HG03196 (cell line): Measurements from ENCODE around the gene MMP25.

Experiments used
- ATAC-seq: cut with Tn5 transposase; IDR thresholded peaks from one replicate; pipeline ENCODE4 v1.9.1; 2021; ENCODE audit not compliant: unreplicated experiment

Gene MMP25

DNA sequence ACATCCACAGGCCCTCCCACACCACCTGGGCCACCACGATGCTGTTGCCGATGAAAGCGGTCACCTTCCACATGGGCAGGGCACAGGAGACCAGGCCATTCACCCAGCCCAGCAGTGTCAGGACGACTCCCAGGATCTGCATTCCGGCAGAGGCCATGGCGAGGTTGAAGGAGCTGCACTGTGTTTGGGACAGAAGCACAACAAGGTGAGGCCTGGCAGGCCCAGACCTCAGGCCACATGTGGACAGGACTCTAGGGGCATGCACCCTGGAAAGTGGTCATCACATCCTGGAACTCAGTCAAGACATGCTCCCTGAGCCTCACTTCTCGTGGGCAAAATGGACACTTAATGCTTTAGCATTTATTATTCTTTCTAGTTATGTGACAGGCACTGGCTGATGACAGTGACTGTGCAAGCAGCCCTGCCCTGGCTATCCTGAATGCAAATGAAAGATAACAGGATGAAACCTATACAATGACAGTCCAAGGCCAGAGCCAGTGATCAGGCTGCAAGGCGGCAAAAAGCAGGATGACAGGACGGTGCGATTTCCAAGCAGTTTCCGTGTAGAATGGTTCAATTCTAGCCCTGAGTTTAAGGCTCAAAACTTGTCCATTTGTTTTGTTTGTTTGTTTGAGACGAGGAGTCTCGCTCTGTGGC, 30.4 kb upstream of the MMP25 start:
- no peak for ATAC-seq

DNA sequence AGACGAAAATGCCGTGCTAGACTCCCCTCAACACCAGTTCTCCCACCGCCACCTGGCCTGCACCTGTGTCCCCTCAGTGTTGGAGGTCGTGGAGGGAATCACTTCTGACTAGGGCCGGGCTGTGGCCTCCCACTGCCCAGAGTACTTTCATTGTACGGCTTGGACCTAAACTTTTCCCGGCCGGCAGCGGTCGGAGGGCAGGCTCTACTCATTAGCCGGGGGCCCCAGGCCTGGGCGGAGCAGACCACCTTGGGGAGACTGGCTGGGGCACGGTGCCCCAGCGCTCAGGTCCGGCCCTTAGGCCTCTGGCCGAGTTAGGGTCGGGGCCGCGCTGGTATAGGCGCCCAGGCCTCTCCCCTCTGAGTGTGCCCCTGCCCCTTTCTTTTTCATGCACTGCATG, 29.0 kb upstream of the MMP25 start:
- no peak for ATAC-seq

DNA sequence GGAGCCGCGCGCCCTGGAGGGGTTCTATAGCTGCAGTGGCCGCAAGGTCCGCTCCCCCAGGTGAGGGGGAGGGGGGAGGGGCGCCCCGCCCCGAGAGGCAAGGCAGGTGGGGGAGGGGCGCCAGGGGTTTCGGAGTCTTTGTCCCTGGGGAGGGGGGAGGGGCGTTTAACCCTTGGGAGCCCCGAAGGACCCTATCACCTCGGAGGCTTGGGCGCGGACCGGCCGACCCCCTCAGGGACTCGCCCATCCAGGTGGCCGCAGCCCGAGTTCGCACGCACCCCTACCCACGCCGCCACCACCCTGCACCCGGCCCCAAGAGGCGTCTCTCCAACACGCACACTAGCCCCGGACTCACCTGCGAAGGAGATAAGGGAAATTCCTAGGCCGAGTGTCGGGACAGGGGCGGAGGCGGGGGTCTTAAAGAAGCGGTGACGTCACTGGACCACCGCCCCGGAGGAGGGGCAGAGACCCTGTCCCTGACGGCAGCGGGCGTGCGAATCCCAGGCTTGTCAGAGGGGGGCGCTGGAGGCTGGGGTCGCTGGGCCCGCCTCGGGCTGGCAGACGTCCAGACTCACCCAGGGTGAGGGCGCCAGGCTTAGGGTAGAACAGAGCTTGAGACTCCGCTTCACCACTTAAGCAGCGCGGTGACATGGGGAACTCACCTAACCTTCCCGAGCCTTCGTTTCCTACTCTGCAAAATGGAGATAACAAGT, 28.4 kb upstream of the MMP25 start, which contains the start of gene CLDN6:
CLDN6 (minus strand) TSS at position 390 of the 713 bp plus-strand sequence. CDS start 2,162 bp downstream, outside the sequence.
- no peak for ATAC-seq

DNA sequence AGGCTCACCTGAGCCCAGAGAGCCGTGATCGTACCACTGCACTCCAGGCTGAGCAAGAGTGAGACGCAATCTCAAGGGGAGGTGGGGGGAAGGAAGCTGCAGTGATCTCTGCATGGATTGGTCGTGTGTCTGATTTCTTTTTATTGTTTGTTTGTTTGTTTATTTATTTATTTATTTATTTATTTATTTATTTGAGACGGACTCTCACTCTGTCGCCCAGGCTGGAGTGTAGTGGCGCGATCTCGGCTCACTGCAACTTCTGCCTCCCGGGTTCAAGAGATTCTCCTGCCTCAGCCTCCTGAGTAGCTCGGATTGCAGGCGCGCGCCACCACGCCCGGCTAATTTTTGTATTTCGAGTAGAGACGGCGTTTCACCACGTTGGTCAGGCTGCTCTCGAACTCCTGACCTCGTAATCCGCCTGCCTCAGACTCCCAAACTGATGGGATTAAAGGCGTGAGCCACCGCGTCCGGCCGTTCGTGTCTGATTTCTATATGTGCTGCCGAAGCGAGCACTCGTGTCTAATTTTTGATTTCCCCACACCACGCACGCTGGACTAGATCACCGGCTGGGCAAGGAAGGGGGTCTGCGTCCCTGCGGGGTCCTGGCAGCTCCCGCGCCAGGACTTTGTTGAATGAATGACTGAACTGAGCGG, 26.6 kb upstream of the MMP25 start:
- no peak for ATAC-seq

DNA sequence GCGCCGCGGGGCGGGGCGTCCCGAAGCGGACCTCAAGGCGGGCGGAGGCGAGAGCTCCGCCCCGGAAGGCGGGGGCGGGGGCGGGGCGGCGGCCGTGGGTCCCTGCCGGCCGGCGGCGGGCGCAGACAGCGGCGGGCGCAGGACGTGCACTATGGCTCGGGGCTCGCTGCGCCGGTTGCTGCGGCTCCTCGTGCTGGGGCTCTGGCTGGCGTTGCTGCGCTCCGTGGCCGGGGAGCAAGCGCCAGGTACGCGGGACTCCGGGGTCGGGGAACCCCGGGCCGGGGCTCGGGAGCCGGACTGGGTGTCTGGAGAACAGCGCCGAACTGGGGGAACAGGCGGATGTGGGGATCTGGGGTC, 26.1 kb upstream of the MMP25 start, which contains the start of gene TNFRSF12A:
TNFRSF12A (plus strand) TSS at position 122 of the 357 bp plus-strand sequence; CDS start at position 152, 30 bp downstream.
- no peak for ATAC-seq

DNA sequence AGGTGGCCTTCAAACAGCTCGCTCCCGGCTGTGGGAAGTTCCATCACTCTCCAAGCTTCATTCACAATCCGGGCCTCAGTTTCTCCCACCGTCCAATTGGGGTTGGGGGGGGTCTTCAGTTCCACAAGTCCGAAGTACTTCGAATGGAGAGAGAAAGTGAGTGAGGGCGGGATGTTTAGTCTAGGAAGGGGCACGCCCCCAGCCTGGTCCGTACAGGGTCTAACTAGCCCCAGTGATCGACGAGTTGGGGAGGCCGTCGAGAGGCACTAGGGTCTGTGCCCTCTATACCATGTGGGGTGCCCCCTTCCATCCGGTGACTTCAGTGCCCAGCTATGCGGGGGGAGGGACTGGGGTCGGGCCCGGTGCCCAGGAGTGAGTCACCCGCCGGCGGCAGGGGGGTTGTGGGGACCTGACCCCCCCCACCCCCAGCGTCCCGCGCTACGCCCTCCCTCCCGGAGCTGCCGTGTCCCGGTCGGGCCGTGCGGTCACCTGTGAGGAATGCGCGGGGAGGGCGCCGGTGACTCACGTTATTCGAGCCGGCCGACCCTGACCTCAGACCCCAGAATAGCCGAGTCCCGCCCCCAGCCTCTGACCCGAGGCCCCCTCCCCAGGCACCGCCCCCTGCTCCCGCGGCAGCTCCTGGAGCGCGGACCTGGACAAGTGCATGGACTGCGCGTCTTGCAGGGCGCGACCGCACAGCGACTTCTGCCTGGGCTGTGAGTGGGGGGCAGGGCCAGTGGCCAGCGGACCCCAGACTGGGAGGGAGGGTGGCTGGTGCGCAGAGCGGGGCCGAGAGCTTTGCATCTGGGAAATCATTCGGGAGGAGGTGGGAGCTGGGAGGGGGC, 25.5 kb upstream of the MMP25 start:
- no peak for ATAC-seq

DNA sequence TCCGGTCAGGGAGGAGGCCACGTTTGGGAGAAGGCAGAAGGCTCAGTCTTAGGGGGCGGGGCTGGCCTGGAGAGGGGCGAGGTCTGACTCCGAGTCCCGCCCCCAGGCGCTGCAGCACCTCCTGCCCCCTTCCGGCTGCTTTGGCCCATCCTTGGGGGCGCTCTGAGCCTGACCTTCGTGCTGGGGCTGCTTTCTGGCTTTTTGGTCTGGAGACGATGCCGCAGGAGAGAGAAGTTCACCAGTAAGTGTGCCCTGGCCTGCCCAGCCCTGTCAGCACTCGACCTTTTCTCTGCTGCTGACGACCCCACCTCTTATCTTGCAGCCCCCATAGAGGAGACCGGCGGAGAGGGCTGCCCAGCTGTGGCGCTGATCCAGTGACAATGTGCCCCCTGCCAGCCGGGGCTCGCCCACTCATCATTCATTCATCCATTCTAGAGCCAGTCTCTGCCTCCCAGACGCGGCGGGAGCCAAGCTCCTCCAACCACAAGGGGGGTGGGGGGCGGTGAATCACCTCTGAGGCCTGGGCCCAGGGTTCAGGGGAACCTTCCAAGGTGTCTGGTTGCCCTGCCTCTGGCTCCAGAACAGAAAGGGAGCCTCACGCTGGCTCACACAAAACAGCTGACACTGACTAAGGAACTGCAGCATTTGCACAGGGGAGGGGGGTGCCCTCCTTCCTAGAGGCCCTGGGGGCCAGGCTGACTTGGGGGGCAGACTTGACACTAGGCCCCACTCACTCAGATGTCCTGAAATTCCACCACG, 24.7 kb upstream of the MMP25 start:
- no peak for ATAC-seq

DNA sequence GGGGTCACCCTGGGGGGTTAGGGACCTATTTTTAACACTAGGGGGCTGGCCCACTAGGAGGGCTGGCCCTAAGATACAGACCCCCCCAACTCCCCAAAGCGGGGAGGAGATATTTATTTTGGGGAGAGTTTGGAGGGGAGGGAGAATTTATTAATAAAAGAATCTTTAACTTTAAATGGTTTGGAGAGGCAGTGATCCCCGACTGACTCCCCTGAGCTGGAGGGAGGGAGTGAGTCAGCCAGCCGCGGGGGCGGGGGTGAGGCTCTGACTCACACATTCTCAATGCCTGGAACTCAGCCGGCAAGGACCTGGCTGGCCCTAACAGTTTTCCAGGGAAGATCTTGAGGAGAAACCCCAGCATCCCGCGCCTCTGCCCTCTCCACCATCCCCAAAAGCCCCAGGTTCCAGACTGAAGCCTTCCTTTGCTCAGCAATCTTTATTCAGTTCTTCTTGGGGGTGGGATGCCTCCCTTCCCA, 24.1 kb upstream of the MMP25 start:
- ATAC-seq = no peak

DNA sequence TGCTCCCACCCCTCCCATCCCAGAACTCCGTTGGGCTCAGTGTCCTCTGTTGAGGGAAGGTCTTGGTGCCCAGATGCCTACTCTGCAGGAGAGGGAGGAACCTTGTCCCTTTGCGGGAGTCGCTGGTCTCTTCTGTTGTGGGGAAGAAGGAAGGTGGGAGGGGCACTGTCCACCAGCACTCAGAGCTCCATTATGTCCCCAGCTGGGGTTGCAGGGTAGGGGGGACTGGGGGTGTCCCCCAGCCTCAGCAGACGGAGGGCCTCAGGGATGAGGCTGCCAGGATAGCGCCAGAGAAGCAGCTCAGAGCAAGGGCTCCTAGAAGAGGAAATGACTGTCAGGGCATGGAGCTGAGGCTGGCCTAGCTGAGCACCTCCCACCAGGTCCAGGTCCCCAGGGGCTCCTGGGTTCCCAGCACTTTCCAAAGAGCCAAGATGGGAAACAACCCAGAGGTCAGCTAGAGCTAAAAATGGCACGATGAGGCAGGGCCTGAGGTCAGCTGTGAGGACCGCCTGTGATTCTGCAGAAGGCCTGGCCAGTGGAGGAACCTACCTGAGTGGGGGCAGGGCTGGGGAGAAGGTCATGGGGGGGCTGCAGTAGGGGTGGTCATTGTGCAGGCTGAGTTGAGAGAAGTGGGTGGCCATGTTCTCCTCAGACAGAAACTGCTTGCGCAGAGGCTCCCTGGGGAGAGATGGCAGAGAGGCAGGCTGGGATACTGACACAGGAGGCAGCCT, 23.5 kb upstream of the MMP25 start:
- ATAC-seq = no peak

DNA sequence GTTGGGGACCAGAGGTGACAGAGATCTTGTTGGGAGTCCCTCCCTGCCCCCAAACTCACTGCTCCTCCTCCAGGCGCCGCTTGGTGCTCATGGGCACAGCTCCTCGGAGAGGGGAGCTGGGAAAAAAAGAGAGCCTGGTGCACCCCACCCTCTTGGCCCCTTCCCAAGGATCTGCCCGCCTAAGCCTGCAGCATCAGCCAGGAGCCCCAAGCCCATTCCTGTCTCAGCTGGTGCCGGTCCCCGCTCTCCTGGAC, 23.0 kb upstream of the MMP25 start:
- peak; percentile 2 for ATAC-seq

DNA sequence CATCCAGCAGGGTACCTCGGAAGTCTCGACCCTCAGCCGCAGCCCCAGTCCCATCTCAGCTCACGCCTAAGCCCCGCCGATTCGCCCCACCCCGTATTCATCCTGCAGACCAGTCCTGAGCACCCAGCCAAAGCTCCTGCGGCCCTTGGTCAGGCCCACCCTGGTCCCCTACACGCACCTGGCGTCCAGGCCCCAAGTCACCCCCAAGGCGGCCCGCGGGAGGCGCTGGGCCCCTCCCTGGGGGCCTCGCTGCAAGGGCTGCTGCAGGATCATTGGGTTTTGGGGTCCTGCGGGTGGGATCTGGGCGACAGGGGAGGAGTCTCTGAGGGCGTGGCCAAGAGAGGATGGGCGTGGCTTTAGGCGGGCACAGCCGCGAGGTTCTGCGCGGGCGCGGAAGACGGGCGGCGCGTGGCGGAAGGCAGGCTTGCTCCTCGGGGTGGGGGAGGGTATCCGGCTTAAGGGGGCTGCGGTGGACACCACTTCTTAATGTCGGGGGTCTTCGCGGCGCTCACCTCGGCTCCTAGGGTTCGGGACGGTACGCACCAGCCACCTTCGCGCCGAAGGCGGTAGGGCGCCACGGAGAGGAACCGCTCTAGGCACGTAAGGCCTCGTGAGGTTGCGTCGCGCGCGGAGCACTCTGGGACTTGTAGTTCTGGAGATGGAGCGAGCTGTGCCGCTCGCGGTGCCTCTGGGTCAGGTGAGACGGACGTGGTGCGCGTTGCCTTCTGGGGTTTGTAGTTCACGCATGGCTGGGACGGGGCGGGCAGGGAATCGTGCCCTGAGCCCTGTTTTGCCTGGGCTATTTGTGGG, 22.5 kb upstream of the MMP25 start, which contains the start of the genes HCFC1R1 and THOC6:
HCFC1R1 (minus strand) TSS at position 274 of the 810 bp plus-strand sequence; CDS start at position 273, 1 bp downstream.
THOC6 (plus strand) TSS at position 367 of the 810 bp plus-strand sequence; CDS start at position 659, 292 bp downstream.
- peak; percentile 65 for ATAC-seq

DNA sequence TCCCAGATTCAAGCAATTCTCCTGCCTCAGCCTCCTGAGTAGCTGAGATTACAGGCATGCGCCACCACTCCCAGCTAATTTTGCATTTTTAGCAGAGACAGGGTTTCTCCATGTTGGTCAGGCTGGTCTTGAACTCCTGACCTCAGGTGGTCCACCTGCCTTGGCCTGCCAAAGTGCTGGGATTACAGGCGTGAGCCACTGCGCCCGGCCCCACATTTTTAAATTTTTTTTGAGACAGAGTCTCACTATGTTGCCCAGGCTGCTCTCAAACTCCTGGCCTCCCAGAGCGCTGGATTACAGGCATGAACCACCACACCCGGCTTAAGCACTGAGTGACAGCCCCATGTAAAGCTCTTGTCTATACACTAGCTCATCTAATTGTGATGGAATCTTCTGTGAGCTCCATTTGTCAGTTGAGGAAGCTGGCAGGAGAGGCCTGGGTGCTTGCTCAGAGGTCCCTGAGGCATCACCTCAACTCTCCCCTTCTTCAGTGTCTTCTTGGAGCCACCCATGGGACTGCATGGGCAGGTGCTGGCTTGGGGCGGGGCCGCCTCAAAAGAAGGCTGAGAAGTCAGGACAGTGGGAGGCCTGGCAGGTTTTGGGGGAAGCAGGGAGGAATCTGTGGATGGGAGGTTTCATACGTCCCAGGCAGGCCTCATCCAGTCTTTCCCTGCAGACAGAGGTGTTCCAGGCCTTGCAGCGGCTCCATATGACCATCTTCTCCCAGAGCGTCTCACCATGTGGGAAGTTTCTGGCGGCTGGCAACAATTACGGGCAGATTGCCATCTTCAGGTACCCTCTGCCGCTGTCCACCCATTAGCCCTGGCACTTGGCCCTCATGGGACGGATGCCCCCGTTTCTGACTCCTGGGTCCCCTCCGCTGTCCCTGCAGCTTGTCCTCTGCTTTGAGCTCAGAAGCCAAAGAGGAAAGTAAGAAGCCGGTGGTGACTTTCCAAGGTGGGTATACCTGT, 21.0 kb upstream of the MMP25 start:
- no peak for ATAC-seq

DNA sequence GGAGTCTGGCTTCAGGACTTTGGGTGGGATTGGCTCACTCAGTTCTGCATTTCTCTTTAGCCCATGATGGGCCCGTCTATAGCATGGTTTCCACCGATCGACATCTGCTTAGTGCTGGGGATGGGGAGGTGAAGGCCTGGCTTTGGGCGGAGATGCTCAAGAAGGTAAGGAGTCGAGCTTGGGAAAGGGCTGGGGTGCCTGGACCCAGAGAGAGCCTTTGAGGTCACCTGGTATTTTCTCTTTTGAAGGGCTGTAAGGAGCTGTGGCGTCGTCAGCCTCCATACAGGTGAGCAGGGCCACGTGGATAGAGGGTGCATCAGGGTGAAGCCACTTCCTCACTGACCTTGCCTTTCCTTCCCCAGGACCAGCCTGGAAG, 20.4 kb upstream of the MMP25 start:
- no peak for ATAC-seq

DNA sequence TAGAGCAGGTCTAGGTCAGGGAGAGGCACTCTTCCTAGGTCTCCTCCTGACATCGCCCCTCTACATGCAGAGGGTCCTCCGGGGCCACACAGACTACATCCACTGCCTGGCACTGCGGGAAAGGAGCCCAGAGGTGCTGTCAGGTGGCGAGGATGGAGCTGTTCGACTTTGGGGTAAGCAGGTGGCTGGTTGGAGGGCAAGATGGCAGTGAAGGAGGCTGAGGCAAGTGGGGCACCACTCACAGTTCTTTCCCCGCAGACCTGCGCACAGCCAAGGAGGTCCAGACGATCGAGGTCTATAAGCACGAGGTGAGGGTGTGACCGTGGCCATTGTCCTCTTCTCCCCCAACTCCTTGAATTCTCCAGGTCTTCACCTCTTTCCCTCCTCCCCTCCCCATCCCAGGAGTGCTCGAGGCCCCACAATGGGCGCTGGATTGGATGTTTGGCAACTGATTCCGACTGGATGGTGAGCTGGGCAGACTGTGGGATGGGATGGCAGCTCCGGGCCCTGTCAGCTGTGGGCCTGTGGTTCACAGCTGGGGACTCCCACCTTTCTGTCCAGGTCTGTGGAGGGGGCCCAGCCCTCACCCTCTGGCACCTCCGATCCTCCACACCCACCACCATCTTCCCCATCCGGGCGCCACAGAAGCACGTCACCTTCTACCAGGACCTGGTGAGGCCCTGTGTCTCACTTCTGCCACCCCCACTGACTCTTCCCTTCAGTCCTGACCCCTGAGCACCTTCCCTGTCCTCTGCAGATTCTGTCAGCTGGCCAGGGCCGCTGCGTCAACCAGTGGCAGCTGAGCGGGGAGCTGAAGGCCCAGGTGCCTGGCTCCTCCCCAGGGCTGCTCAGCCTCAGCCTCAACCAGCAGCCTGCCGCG, 19.5 kb upstream of the MMP25 start:
- ATAC-seq = no peak

DNA sequence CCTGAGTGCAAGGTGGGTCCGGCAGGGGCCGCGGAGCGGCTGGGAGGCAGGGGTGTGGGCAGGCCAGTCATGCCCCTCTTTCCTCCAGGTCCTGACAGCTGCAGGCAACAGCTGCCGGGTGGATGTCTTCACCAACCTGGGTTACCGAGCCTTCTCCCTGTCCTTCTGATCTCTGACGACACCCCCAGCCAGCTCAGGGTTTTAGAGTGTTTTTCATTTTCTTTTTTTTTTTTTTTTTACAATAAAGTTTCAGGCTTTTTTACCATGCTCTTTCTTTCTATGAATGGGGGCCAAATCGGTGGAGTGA, 18.9 kb upstream of the MMP25 start:
- ATAC-seq = no peak

DNA sequence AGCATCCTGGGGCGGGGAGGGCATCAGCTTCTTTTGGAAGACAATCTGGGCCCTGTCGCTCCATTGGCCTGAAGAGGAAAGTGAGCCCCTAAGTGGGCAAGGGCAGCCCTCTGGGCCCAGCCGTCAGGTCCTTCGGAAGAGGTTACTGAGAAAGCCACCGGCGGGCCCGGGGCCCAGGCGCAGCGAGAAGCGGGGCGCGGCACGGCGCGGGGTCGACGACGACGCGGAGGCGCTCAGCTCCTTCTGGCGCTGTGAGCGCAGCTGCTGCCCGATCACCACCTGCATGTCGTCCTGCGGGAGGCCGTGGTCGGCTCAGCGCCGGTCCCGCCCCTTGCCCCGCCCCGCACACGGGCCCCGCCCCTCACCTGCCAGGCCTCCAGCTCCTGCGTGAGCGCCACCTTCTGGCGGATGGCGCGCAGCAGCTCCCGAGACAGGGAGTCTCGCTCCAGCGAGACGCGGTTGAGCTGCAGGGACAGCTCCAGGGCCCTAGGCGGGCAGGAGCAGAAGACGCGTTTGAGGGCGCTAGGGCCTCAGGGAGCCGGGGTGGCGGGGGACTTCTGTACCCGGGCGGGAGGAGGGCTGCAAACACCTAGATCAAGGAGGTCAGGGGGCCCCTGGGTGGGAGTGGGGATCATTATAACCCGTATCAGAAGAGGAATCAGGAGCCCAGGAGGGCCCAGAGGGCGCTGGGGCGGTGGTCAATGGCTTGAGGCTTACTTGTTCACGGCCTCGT, 18.2 kb upstream of the MMP25 start:
- ATAC-seq = peak; percentile 23
